ENCODE data around the gene GYPC.

Gene GYPC

DNA sequence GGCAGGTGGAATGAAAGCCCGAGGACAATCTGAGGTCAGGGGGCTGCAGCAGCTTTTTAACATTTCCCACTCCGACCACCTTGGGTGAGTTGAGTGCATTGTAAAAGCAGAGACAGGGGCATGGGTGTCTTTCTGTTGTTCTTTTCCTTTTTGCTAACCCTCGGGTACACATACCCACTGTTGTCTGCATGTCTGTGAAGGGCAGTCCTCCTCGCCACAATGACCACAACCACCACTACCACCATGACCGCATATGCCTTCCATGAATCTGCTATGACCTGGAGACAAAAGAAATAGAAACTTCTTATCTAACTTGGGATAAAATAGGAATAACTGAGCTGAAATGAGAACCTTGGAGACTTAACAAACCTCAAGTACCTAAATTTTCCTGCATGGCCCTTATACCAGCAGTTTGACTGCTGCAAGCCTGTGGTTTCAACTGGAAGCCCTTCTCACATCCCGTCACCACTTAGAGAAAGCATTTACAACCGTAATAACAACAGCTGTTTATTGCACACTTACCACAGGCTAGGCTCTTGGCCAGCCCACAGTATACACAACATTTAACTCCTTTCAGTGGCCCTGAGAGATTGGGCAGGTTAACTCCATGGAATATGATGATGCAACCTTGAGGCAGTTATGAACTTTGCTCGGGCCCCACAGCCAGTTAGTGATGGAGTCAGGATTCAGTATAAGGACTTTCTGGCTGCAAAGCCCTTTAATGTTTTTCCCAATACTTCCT lies 80.3 kb downstream of the GYPC start:
- DNase-seq, result no peak

DNA sequence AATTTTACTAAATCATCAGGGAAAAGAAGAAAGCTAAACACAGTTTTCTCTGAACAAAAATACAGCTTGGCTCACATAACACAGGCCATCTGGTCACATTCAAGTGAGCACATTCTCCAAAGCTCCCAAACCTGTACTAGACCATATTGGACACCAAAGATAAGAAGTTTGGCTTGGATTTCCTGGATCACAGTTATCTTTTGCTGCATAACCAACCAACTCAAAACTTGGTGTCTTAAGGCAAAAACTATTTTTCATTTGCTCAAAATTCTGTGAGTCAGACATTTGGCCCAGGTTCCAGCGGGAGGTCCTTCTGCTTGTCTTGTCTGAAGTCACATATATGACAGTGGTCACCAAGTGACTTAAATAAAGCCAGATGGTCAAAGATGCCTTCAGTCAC lies 83.2 kb downstream of the GYPC start:
- DNase-seq, result no peak

DNA sequence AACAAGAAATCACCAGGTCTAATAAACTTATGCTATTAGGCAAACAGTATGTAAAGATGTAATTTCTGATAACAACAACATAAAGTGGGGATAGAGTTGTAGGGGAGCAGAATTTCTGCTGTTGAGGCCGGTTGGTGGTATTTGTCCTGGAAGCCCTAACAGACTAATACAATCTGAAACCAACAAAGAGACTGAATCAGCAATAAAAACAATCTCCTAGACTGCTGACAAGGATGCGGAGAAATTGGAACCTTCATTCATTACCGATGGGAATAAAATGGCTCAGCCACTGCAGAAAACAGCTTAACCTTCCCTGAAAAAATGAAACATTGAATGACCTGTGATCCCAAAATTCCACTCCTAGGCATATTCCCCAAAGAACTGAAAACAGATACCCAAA lies 88.7 kb downstream of the GYPC start:
- no peak for DNase-seq

Measured in NCI-H446 (cell line).